GM23338 (cell line): ENCODE results near the gene RNGTT. TPM values are rescaled to one million over a fixed set of nuclear protein-coding genes. Genes with fewer than 3 reads are reported as not detected.
A peak's percentile ranks its signal among the peaks of the same experiment; 100 is the strongest.

Source experiments
- ATAC-seq: fragments of 200-7000 bp; cut with Tn5 transposase; 3 replicates; pipeline ENCODE4 v1.9.1; 2020
- DNase-seq: peaks from one replicate; pipeline ENCODE4 v3.0.0-alpha.2; 2015; ENCODE audit warnings: low spot score
- H2AFZ ChIP-seq: fragments of 200-600 bp; sonication (generic); 2 replicates; pipeline ENCODE4 v1.8.0; 2016; ENCODE audit warnings: antibody characterized with exemption, mild to moderate bottlenecking, moderate library complexity
- H3F3A ChIP-seq: fragments of 200-600 bp; sonication (generic); replicated peaks from 2 replicates; pipeline ENCODE4 v1.8.0; 2017; ENCODE audit warnings: antibody characterized with exemption, mixed run types, low read depth
- H3K27ac ChIP-seq: fragments of 200-600 bp; sonication (generic); 2 replicates; pipeline ENCODE4 v1.6.1; 2016; ENCODE audit warnings: low read depth
- H3K27me3 ChIP-seq: fragments of 200-600 bp; sonication (generic); 2 replicates; pipeline ENCODE4 v1.8.0; 2016; ENCODE audit warnings: mild to moderate bottlenecking, mixed run types, moderate library complexity; ENCODE audit not compliant: insufficient read depth
- H3K36me3 ChIP-seq: fragments of 200-600 bp; sonication (generic); 2 replicates; pipeline ENCODE4 v1.8.0; 2016; ENCODE audit warnings: mild to moderate bottlenecking; ENCODE audit not compliant: insufficient read depth
- H3K4me1 ChIP-seq: fragments of 200-600 bp; sonication (generic); 2 replicates; pipeline ENCODE4 v1.8.0; 2016; ENCODE audit warnings: mild to moderate bottlenecking, moderate library complexity; ENCODE audit not compliant: insufficient read depth
- H3K4me2 ChIP-seq: fragments of 200-600 bp; sonication (generic); 2 replicates; pipeline ENCODE4 v1.7.1; 2017; ENCODE audit warnings: mixed run types
- H3K4me3 ChIP-seq: fragments of 200-600 bp; sonication (generic); 2 replicates; pipeline ENCODE4 v1.6.1; 2016; ENCODE audit warnings: mixed run types
- H3K79me2 ChIP-seq: fragments of 200-600 bp; sonication (generic); replicated peaks from 2 replicates; pipeline ENCODE4 v1.8.0; 2017; ENCODE audit warnings: mild to moderate bottlenecking; ENCODE audit not compliant: insufficient read depth
- H3K9me2 ChIP-seq: fragments of 200-600 bp; sonication (generic); 2 replicates; pipeline ENCODE4 v1.8.0; 2017; ENCODE audit not compliant: insufficient read depth
- H4K20me1 ChIP-seq: fragments of 200-600 bp; sonication (generic); replicated peaks from 2 replicates; pipeline ENCODE4 v1.8.0; 2017; ENCODE audit warnings: mild to moderate bottlenecking; ENCODE audit not compliant: insufficient read depth
- H3K27ac Mint-ChIP-seq: 2 replicates; pipeline ENCODE4 v1.8.0; 2020; ENCODE audit warnings: inconsistent platforms, mild to moderate bottlenecking, moderate library complexity, mixed read lengths
- H3K27me3 Mint-ChIP-seq: 3 replicates; pipeline ENCODE4 v1.8.0; 2022; ENCODE audit warnings: low read depth, mild to moderate bottlenecking, moderate library complexity, mixed read lengths, inconsistent platforms; ENCODE audit not compliant: insufficient read depth, poor library complexity
- H3K36me3 Mint-ChIP-seq: 3 replicates; pipeline ENCODE4 v1.8.0; 2021; ENCODE audit warnings: low read depth, mild to moderate bottlenecking, inconsistent platforms, moderate library complexity, mixed read lengths
- H3K4me1 Mint-ChIP-seq: 3 replicates; pipeline ENCODE4 v1.8.0; 2020; ENCODE audit warnings: mild to moderate bottlenecking, inconsistent platforms, mixed read lengths
- H3K4me3 Mint-ChIP-seq: 3 replicates; pipeline ENCODE4 v1.8.0; 2021; ENCODE audit warnings: moderate library complexity, mild to moderate bottlenecking, inconsistent platforms, mixed read lengths
- H3K9me3 Mint-ChIP-seq: 3 replicates; pipeline ENCODE4 v1.8.0; 2020; ENCODE audit warnings: moderate library complexity, mild to moderate bottlenecking, inconsistent platforms, mixed read lengths
- CREB1 ChIP-seq: fragments of 250-450 bp; sonication (Bioruptor Pico); IDR thresholded peaks from 2 replicates; pipeline ENCODE4 v1.5.0; 2020; ENCODE audit warnings: low read depth, mild to moderate bottlenecking, moderate library complexity
- CTCF ChIP-seq, 2 experiments: fragments of 200-600 bp in 1 of 2; sonication (generic) in 1 of 2; conservative IDR thresholded peaks; 2 replicates each; pipeline versions ENCODE4 v1.5.1 to v1.6.1; 2016 to 2017; ENCODE audit warnings: antibody characterized with exemption in 2 of 2, low read depth in 2 of 2, mild to moderate bottlenecking in 2 of 2, moderate library complexity in 1 of 2
- ETS1 ChIP-seq: IDR thresholded peaks from 2 replicates; pipeline ENCODE4 v1.6.1; 2016; ENCODE audit warnings: antibody characterized with exemption
- EZH2 ChIP-seq: fragments of 200-600 bp; sonication (generic); IDR thresholded peaks from one replicate; pipeline ENCODE4 v1.8.0; 2017; ENCODE audit warnings: antibody characterized with exemption, mild to moderate bottlenecking, low read depth; ENCODE audit not compliant: unreplicated experiment
- EZH2phosphoT487 ChIP-seq: fragments of 200-600 bp; sonication (generic); IDR thresholded peaks from one replicate; pipeline ENCODE4 v1.8.1; 2018; ENCODE audit warnings: antibody characterized with exemption; ENCODE audit not compliant: unreplicated experiment
- JUNB ChIP-seq: IDR thresholded peaks from one replicate; pipeline ENCODE4 v1.6.1; 2016; ENCODE audit warnings: antibody characterized with exemption; ENCODE audit not compliant: unreplicated experiment
- NANOG ChIP-seq: IDR thresholded peaks from 2 replicates; pipeline ENCODE4 v1.6.1; 2016; ENCODE audit warnings: antibody characterized with exemption, borderline replicate concordance
- POLR2AphosphoS5 ChIP-seq: IDR thresholded peaks from 2 replicates; pipeline ENCODE4 v1.6.1; 2016; ENCODE audit warnings: antibody characterized with exemption, low read depth
- STAT1 ChIP-seq: IDR thresholded peaks from one replicate; pipeline ENCODE4 v1.6.1; 2016; ENCODE audit warnings: antibody characterized with exemption; ENCODE audit not compliant: unreplicated experiment
- ZNF114 ChIP-seq: fragments of 250-450 bp; sonication (Bioruptor Pico); IDR thresholded peaks from 2 replicates; pipeline ENCODE4 v1.5.0; 2020; ENCODE audit warnings: mild to moderate bottlenecking, moderate library complexity
- ZNF331 ChIP-seq: fragments of 250-450 bp; sonication (Bioruptor Pico); IDR thresholded peaks from 2 replicates; pipeline ENCODE4 v1.5.0; 2020; ENCODE audit warnings: low read depth, mild to moderate bottlenecking, moderate library complexity
- polyA plus RNA-seq: library from polyadenylated mRNA; unstranded; fragments of >200 nt; fragmentation: Nextera tagmentation; extraction: Ambion mirVana; gene quantifications from 2 replicates; pipeline ENCODE4 v1.2.1, GENCODE V29; 2016
- total RNA-seq: library from RNA; depleted of rRNA; stranded (reverse); fragments of >200 nt; shearing (Covaris generic); gene quantifications from 2 replicates; pipeline ENCODE4 v1.2.3, GENCODE V29; 2014
- TF ChIP-seq, protein P1 (sequence below): IDR thresholded peaks from one replicate; pipeline ENCODE4 v1.6.1; 2018; ENCODE audit warnings: antibody characterized with exemption; ENCODE audit not compliant: unreplicated experiment
- TF ChIP-seq, protein P2 (sequence below): fragments of 250-450 bp; sonication (Bioruptor Pico); IDR thresholded peaks from 2 replicates; pipeline ENCODE4 v1.5.0; 2020; ENCODE audit warnings: mild to moderate bottlenecking, moderate library complexity

RNGTT gene
- total and polyA plus RNA-seq, 2 experiments from 2014 or later: 11.2 to 29.2 TPM

- Histone ChIP-seq H4K20me1 (peaks cover 9% of the 10 kb centered on the region; the same call in 1 of the 2 replicates), H3F3A (no peaks in the 10 kb centered on the region), H3K27ac (no peak overlapping the region), H3K4me1 (peaks cover 21% of the 10 kb centered on the region), H3K36me3 (no peaks in the 10 kb centered on the region), H2AFZ (no peak overlapping the region), H3K27me3 (no peaks in the 10 kb centered on the region), H3K4me3 (no peak overlapping the region), H3K79me2 (peaks cover 54% of the 10 kb centered on the region), H3K9me2 (no peaks in the 10 kb centered on the region), H3K4me2 (peak overlapping the region; percentile 48)
- H3K36me3 Mint-ChIP-seq: no peaks in the 10 kb centered on the region
- TF ChIP-seq CREB1: no peak
- no peak for TF ChIP-seq EZH2
- TF ChIP-seq POLR2AphosphoS5: no peak
- TF ChIP-seq JUNB: no peak
- no peak for TF ChIP-seq STAT1
- TF ChIP-seq, protein P1, sequence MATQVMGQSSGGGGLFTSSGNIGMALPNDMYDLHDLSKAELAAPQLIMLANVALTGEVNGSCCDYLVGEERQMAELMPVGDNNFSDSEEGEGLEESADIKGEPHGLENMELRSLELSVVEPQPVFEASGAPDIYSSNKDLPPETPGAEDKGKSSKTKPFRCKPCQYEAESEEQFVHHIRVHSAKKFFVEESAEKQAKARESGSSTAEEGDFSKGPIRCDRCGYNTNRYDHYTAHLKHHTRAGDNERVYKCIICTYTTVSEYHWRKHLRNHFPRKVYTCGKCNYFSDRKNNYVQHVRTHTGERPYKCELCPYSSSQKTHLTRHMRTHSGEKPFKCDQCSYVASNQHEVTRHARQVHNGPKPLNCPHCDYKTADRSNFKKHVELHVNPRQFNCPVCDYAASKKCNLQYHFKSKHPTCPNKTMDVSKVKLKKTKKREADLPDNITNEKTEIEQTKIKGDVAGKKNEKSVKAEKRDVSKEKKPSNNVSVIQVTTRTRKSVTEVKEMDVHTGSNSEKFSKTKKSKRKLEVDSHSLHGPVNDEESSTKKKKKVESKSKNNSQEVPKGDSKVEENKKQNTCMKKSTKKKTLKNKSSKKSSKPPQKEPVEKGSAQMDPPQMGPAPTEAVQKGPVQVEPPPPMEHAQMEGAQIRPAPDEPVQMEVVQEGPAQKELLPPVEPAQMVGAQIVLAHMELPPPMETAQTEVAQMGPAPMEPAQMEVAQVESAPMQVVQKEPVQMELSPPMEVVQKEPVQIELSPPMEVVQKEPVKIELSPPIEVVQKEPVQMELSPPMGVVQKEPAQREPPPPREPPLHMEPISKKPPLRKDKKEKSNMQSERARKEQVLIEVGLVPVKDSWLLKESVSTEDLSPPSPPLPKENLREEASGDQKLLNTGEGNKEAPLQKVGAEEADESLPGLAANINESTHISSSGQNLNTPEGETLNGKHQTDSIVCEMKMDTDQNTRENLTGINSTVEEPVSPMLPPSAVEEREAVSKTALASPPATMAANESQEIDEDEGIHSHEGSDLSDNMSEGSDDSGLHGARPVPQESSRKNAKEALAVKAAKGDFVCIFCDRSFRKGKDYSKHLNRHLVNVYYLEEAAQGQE: no peak
- no peak for TF ChIP-seq ZNF331
- TF ChIP-seq NANOG: no peak
- TF ChIP-seq ZNF114 (CRISPR knock-in tag): no peak
- TF ChIP-seq ETS1: no peak
- TF ChIP-seq EZH2phosphoT487: no peak
- no peak for TF ChIP-seq CTCF (conservative IDR thresholded peaks at IDR 0.05; ENCODE audit: low read depth in 2 of 2)
- TF ChIP-seq, protein P2, sequence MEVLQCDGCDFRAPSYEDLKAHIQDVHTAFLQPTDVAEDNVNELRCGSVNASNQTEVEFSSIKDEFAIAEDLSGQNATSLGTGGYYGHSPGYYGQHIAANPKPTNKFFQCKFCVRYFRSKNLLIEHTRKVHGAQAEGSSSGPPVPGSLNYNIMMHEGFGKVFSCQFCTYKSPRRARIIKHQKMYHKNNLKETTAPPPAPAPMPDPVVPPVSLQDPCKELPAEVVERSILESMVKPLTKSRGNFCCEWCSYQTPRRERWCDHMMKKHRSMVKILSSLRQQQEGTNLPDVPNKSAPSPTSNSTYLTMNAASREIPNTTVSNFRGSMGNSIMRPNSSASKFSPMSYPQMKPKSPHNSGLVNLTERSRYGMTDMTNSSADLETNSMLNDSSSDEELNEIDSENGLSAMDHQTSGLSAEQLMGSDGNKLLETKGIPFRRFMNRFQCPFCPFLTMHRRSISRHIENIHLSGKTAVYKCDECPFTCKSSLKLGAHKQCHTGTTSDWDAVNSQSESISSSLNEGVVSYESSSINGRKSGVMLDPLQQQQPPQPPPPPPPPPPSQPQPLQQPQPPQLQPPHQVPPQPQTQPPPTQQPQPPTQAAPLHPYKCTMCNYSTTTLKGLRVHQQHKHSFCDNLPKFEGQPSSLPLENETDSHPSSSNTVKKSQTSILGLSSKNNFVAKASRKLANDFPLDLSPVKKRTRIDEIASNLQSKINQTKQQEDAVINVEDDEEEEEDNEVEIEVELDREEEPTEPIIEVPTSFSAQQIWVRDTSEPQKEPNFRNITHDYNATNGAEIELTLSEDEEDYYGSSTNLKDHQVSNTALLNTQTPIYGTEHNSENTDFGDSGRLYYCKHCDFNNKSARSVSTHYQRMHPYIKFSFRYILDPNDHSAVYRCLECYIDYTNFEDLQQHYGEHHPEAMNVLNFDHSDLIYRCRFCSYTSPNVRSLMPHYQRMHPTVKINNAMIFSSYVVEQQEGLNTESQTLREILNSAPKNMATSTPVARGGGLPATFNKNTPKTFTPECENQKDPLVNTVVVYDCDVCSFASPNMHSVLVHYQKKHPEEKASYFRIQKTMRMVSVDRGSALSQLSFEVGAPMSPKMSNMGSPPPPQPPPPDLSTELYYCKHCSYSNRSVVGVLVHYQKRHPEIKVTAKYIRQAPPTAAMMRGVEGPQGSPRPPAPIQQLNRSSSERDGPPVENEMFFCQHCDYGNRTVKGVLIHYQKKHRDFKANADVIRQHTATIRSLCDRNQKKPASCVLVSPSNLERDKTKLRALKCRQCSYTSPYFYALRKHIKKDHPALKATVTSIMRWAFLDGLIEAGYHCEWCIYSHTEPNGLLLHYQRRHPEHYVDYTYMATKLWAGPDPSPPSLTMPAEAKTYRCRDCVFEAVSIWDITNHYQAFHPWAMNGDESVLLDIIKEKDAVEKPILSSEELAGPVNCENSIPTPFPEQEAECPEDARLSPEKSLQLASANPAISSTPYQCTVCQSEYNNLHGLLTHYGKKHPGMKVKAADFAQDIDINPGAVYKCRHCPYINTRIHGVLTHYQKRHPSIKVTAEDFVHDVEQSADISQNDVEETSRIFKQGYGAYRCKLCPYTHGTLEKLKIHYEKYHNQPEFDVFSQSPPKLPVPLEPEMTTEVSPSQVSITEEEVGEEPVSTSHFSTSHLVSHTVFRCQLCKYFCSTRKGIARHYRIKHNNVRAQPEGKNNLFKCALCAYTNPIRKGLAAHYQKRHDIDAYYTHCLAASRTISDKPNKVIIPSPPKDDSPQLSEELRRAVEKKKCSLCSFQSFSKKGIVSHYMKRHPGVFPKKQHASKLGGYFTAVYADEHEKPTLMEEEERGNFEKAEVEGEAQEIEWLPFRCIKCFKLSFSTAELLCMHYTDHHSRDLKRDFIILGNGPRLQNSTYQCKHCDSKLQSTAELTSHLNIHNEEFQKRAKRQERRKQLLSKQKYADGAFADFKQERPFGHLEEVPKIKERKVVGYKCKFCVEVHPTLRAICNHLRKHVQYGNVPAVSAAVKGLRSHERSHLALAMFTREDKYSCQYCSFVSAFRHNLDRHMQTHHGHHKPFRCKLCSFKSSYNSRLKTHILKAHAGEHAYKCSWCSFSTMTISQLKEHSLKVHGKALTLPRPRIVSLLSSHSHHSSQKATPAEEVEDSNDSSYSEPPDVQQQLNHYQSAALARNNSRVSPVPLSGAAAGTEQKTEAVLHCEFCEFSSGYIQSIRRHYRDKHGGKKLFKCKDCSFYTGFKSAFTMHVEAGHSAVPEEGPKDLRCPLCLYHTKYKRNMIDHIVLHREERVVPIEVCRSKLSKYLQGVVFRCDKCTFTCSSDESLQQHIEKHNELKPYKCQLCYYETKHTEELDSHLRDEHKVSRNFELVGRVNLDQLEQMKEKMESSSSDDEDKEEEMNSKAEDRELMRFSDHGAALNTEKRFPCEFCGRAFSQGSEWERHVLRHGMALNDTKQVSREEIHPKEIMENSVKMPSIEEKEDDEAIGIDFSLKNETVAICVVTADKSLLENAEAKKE (CRISPR knock-in tag): no peak
- H3K9me3 Mint-ChIP-seq: no peaks in the 10 kb centered on the region; the same call in 2 of the 3 replicates
- H3K4me3 Mint-ChIP-seq: no peak overlapping the region
- ATAC-seq: no peak
- peak; percentile 19 for DNase-seq
- no peaks in the 10 kb centered on the region for H3K27me3 Mint-ChIP-seq
- peaks cover 34% of the 10 kb centered on the region for H3K4me1 Mint-ChIP-seq
- H3K27ac Mint-ChIP-seq: no peak overlapping the region
These were observed 49.2 kb downstream of the RNGTT start for GRCh38 chr6:88914180-88914579.
